ENCODE results near the gene RPS16. TPM values are rescaled to one million over a fixed set of nuclear protein-coding genes. Genes with fewer than 3 reads are reported as not detected.

RPS16 gene
- total and polyA plus RNA-seq, 12 donors, result 229 to 2,033 (median 1,202) TPM

DNA sequence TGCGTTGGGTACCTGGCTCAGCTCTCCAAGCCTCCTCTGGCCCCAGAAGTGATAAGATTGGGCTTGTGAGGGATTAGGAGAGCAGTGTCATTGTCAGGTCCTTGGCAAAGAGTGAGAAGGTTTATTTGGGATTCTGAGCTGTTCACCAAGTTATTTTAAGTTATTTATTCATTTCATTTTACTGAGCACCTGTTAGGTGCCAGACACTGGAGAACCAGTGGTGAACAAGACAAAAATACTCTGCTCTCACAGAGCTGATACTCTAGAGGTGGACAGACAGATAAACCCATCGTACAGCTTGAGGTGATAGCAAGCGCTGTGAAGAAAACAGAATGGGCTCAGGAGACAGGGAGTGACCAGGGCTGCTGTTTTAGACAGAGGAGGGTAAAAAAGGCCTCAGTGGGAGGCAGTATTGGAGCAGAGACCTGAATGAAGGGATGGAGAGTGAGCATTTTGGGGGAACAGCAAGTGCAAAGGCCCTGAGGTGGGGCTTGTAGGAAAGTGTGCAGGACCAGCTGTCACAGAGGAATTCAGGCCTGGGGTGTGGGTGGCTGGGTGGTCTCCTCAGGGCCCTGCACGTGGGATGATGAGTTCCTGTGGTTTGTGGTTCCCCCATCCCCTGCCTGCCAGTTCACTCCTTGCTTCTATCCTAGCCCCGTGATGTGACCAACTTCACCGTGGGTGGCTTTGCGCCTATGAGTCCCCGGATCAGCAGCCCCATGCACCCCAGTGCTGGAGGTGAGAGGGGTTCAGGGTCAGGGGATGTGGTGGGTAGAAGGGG is 36.2 kb upstream of the RPS16 start:
- H3K4me1 ChIP-seq (replicated peaks in 1 of 2), result no peaks in the 10 kb centered on the region
- no peaks in the 10 kb centered on the region for H3K9me3 ChIP-seq (replicated peaks in 1 of 3)
- H3K4me3 ChIP-seq, result no peak overlapping the region
- peaks cover 0 to 97% of the 10 kb centered on the region in 2 donors for H3K36me3 ChIP-seq (replicated peaks in 1 of 2)
- intact Hi-C loops (cut with DNase I), result loop anchor here (5.0 to 10.0 kb wide), 2 partner anchors 60 to 63 kb away; partner anchors contain the start of gene EID2B (in 2 of the 2)
- H3K27me3 ChIP-seq, result no peaks in the 10 kb centered on the region
- DNase-seq, result no peak
- H3K27ac ChIP-seq, result no peak overlapping the region
- TF ChIP-seq, protein P1, sequence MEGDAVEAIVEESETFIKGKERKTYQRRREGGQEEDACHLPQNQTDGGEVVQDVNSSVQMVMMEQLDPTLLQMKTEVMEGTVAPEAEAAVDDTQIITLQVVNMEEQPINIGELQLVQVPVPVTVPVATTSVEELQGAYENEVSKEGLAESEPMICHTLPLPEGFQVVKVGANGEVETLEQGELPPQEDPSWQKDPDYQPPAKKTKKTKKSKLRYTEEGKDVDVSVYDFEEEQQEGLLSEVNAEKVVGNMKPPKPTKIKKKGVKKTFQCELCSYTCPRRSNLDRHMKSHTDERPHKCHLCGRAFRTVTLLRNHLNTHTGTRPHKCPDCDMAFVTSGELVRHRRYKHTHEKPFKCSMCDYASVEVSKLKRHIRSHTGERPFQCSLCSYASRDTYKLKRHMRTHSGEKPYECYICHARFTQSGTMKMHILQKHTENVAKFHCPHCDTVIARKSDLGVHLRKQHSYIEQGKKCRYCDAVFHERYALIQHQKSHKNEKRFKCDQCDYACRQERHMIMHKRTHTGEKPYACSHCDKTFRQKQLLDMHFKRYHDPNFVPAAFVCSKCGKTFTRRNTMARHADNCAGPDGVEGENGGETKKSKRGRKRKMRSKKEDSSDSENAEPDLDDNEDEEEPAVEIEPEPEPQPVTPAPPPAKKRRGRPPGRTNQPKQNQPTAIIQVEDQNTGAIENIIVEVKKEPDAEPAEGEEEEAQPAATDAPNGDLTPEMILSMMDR (IDR thresholded peaks at IDR 0.05), result no peak
- TF ChIP-seq POLR2A (IDR thresholded peaks at IDR 0.05), result no peak
- WGBS, 4 donors, result 85 to 93% (median 89%) methylated on average over 8 of the region's 8 CpGs

DNA sequence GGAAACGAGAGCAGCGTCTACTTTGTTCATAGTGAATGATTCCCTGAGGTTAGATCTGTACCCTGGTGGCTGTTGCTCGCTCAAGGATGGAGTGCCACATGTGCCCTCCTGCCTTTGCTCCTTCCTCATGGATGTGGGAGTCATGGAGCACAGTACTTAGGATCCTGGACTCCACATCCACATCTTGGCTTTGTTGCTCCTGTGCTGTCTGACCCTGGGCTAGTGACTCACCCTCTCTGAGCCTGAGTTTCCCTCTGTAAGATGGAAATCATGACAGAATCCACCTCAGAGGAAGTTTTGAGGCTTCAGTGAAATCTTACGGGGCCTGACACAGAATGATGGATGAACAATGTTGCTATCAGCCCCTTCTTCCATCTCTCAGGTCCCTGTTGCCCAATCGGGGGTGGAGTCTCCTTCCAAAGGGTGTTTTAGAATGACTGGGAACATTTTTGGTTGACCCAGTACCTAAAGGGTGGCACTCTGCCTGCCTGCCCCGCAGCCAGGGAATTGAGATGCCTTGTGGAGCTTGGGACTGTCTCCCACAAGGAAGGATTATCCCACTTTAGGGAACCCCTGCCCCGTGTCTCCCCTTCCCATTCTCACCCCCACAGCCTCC is 35.1 kb upstream of the RPS16 start:
- TF ChIP-seq, protein P1 (IDR thresholded peaks at IDR 0.05), result no peak
- no peak for TF ChIP-seq POLR2A (IDR thresholded peaks at IDR 0.05)
- intact Hi-C loops (cut with DNase I), result loop anchor here (5.0 to 10.0 kb wide), 2 partner anchors 61 to 64 kb away; partner anchors contain the start of gene EID2B (in 2 of the 2)
- H3K27ac ChIP-seq, result no peak overlapping the region
- DNase-seq, result peak in 1 of 7 donors; percentile 47
- no peaks in the 10 kb centered on the region for H3K27me3 ChIP-seq
- peaks cover 0 to 99% of the 10 kb centered on the region in 2 donors for H3K36me3 ChIP-seq (replicated peaks in 1 of 2)
- H3K9me3 ChIP-seq (replicated peaks in 1 of 3), result no peaks in the 10 kb centered on the region
- no peak overlapping the region for H3K4me3 ChIP-seq
- WGBS, 4 donors, result 74 to 89% (median 75%) methylated on average over 6 to 7 of the region's 7 CpGs
- no peaks in the 10 kb centered on the region for H3K4me1 ChIP-seq (replicated peaks in 1 of 2)

DNA sequence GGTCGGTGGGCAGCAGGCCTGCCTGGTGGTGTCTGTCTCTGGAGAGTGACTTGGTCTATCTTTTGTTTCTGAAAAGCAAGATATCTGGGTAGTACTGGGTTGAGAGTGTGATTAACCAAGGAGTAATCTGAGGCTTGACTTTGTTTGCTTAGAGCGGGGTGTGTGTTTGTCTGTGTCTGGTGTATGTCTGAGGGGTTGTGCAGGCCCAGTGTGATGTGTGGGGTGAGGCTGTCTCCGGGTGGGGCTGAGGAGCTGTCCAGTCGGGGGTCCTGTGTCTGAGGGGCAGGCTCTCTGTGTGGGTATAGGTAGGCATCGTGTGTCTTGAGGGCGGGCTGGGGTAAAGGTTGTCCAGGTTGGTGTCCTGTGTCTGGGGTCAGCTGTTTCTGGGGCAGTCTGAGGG is 33.8 kb upstream of the RPS16 start:
- H3K4me1 ChIP-seq (replicated peaks in 1 of 2), result no peaks in the 10 kb centered on the region
- TF ChIP-seq POLR2A (IDR thresholded peaks at IDR 0.05), result no peak
- TF ChIP-seq, protein P1 (IDR thresholded peaks at IDR 0.05), result no peak
- no peaks in the 10 kb centered on the region for H3K9me3 ChIP-seq (replicated peaks in 1 of 3)
- H3K27me3 ChIP-seq, result no peaks in the 10 kb centered on the region
- WGBS, 4 donors, result 90 to 95% (median 94%) methylated on average over 6 of the region's 6 CpGs
- H3K36me3 ChIP-seq (replicated peaks in 1 of 2), result peaks cover 0 to 99% of the 10 kb centered on the region in 2 donors
- DNase-seq, result no peak
- no peak overlapping the region for H3K4me3 ChIP-seq
- H3K27ac ChIP-seq, result no peak overlapping the region
- intact Hi-C loops (cut with DNase I), result no loop called here

DNA sequence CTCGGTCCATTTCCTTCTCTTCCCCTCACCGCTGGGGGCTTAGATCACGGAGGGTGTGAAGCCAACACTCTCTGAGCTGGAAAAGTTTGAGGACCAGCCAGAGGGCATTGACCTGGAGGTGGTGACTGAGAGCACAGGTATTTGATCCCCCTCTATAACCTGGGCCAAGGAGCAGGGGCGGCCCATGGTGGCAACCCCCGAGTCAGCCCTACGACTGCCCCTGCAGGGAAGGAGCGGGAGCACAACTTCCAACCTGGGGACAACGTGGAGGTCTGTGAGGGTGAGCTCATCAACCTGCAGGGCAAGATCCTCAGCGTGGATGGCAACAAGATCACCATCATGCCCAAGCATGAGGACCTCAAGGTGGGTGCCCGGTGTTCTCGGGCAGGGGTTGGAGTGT is 33.3 kb upstream of the RPS16 start:
- H3K27ac ChIP-seq, result no peak overlapping the region
- DNase-seq, result no peak
- H3K4me1 ChIP-seq (replicated peaks in 1 of 2), result no peaks in the 10 kb centered on the region
- no peaks in the 10 kb centered on the region for H3K27me3 ChIP-seq
- H3K36me3 ChIP-seq (replicated peaks in 1 of 2), result peaks cover 0 to 99% of the 10 kb centered on the region in 2 donors
- WGBS, 4 donors, result 89 to 97% (median 90%) methylated on average over 5 to 11 of the region's 11 CpGs
- no peak overlapping the region for H3K4me3 ChIP-seq
- TF ChIP-seq POLR2A (IDR thresholded peaks at IDR 0.05), result no peak
- TF ChIP-seq, protein P1 (IDR thresholded peaks at IDR 0.05), result no peak
- intact Hi-C loops (cut with DNase I), result no loop called here
- H3K9me3 ChIP-seq (replicated peaks in 1 of 3), result no peaks in the 10 kb centered on the region
